GM23248 (cell line): ENCODE data around the gene HLA-E.

Experiments
- EZH2 ChIP-seq: fragments of 200-600 bp; sonication (generic); IDR thresholded peaks from 2 replicates; pipeline ENCODE4 v1.6.1; 2018; ENCODE audit warnings: antibody characterized with exemption, mild to moderate bottlenecking; ENCODE audit not compliant: insufficient read depth, poor library complexity, severe bottlenecking
- EZH2phosphoT487 ChIP-seq: fragments of 200-600 bp; sonication (generic); IDR thresholded peaks from 2 replicates; pipeline ENCODE4 v1.6.1; 2018; ENCODE audit warnings: antibody characterized with exemption, moderate library complexity, mild to moderate bottlenecking, low read depth; ENCODE audit not compliant: insufficient read depth

GRCh38 chr6:30495993-30496392 is 6.7 kb downstream of the HLA-E start:
- TF ChIP-seq EZH2phosphoT487 (no peak), EZH2 (no peak)
